DMS 273 (cell line): ENCODE results near the gene FDX1.
"Not testable (repeated sequence)": the region's sequence is repeated elsewhere in the genome, so short reads cannot be mapped to it uniquely, and the experiment has no call there.

ENCODE experiments used
- DNase-seq: peaks from one replicate; lab custom pipeline; 2025; ENCODE audit not compliant: unreplicated experiment; lab: John Stamatoyannopoulos, UW

The FDX1 gene

GRCh38 chr11:110429731-110430266 is at the start of gene FDX1:
Gene FDX1 (plus strand): TSS chr11:110429948. CDS start chr11:110430121, 173 bp downstream.
- DNase-seq, result peak; percentile 92

GRCh38 chr11:110380836-110381622 is 48.7 kb upstream of the FDX1 start:
- DNase-seq, result no peak

- DNase-seq, result not testable (repeated sequence)
Observed at GRCh38 chr11:110388231-110388630, 41.5 kb upstream of the FDX1 start.

GRCh38 chr11:110389965-110390364 is 39.8 kb upstream of the FDX1 start:
- no peak for DNase-seq

- no peak for DNase-seq
Observed at GRCh38 chr11:110392056-110392455, 37.7 kb upstream of the FDX1 start.

GRCh38 chr11:110397668-110398286 is 32.0 kb upstream of the FDX1 start:
- not testable (repeated sequence) for DNase-seq

GRCh38 chr11:110403585-110403984 is 26.2 kb upstream of the FDX1 start:
- DNase-seq, result not testable (repeated sequence)

- DNase-seq, result not testable (repeated sequence)
Observed at GRCh38 chr11:110405636-110406035, 24.1 kb upstream of the FDX1 start.

GRCh38 chr11:110407315-110407714 is 22.4 kb upstream of the FDX1 start:
- DNase-seq, result no peak

- DNase-seq, result no peak
Observed at GRCh38 chr11:110409174-110409573, 20.6 kb upstream of the FDX1 start.

- no peak for DNase-seq
Observed at GRCh38 chr11:110410651-110411050, 19.1 kb upstream of the FDX1 start.

GRCh38 chr11:110415081-110415480 is 14.7 kb upstream of the FDX1 start:
- no peak for DNase-seq

GRCh38 chr11:110421658-110422057 is 8.1 kb upstream of the FDX1 start:
- DNase-seq, result peak; percentile 37

- no peak for DNase-seq
Observed at GRCh38 chr11:110422306-110422905, 7.3 kb upstream of the FDX1 start.

GRCh38 chr11:110424775-110425444 is 4.8 kb upstream of the FDX1 start:
- DNase-seq, result no peak

- peak; percentile 79 for DNase-seq
Observed at GRCh38 chr11:110425751-110426545, 3.8 kb upstream of the FDX1 start.

GRCh38 chr11:110428040-110428439 is 1.7 kb upstream of the FDX1 start:
- no peak for DNase-seq

- no peak for DNase-seq
Observed at GRCh38 chr11:110428956-110429730, 605 bp upstream of the FDX1 start.

GRCh38 chr11:110430267-110431050 is 711 bp downstream of the FDX1 start:
- peak; percentile 68 for DNase-seq
